HG02943 (cell line): ENCODE results near the gene KLHDC8B.

Experiments used
- ATAC-seq: cut with Tn5 transposase; IDR thresholded peaks from one replicate; pipeline ENCODE4 v1.9.1; 2021; ENCODE audit warnings: mild to moderate bottlenecking, low read depth, moderate library complexity; ENCODE audit not compliant: unreplicated experiment

KLHDC8B gene

DNA sequence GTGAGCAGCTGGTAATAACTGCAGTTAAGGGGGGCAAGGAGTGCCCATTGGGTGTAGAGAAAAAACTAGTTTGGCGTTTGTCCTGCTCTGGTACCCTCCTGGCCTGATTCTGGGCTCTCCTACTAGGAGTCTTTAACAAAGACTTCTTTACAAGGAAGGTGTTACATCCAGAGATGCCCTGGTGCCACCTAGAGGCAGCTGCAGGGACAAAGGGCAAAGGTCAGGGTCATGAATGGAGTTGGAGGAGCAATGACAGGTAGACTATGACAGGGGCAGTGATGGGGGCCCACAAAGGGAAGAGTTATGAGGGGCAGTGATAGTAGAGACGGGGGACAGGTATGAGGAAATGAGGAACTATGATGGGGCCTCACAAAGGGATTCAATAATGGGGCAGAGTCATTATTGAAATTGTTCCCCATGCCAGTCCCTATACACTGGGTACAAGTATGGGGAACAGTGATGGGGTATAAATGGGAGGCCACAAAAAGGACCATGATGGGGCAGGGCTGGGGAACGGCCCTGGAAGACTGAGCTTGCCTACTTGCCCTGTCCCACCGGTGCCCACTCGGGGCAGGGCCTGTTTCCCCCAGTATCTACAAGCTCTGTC lies 13.2 kb upstream of the KLHDC8B start:
- ATAC-seq = no peak

DNA sequence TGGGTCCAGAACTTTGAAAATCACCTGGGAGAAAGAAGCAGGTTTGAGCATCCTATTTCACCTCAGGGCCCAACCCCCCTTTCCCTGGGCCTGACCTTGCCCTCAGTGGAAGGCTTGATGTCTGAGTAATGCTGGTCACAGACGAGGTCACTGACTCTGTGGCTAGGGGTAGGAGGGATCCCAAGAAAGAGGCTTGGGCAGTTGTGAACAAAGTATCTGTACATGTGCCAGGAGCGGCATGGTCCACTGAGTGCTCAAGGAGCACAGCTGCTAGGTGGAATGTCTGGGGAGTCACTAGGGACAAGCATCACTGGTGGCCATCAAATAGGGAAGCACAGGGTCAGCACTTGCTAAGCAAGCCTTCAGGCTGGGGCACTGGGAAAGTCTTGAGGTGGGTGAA lies 12.6 kb upstream of the KLHDC8B start:
- no peak for ATAC-seq

DNA sequence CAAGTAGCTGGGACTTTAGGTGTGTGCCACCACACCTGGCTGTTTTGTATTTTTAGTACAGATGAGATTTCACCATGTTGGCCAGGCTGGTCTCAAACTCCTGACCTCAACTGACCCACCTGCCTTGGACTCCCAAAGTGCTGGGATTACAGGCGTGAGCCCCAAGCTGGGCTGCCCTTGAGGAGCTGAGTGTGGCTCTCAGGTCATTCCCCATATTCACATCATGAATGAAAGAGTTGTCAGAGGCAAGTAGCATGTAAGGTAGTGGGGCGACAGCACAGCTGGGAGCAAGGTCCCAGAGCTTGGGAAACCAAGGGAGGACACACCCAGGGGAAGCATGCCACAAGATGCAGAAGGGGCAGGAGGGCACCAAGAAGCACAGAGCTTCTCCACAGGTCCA lies 10.2 kb upstream of the KLHDC8B start:
- ATAC-seq = no peak

DNA sequence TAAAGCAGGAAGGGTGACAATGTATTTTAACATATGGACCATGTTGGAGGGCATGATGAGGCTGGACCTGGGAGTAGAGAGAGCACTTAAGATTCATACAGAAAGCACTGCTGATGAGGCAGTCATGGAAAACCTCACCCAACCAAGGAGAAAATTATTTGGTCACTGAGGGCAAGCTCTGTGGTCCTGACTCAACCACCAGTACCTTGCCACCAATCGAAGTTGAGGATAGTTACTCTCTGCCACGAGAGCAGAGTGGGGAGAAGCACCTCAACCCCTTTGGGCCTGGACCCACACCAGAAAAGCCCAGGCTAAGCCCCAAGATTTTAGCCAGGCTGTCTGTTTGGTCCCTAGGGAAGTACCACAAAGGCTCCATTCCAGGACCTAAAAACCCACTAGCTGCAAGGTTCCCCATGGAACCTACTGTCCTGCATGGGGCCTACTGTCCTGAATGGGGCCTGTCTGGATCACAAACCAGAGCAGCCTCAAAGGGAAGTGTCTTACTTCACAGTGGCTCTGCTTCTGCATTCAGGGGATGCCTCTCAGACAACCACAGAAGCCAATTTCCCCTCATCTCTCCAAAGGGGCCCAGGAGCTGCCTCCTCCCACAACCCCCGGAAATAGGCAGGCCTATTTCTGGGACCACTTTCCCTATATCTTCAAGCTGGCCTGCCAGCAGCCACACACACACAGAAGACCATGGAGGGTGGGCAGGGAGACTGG lies 9.4 kb upstream of the KLHDC8B start:
- ATAC-seq = no peak

DNA sequence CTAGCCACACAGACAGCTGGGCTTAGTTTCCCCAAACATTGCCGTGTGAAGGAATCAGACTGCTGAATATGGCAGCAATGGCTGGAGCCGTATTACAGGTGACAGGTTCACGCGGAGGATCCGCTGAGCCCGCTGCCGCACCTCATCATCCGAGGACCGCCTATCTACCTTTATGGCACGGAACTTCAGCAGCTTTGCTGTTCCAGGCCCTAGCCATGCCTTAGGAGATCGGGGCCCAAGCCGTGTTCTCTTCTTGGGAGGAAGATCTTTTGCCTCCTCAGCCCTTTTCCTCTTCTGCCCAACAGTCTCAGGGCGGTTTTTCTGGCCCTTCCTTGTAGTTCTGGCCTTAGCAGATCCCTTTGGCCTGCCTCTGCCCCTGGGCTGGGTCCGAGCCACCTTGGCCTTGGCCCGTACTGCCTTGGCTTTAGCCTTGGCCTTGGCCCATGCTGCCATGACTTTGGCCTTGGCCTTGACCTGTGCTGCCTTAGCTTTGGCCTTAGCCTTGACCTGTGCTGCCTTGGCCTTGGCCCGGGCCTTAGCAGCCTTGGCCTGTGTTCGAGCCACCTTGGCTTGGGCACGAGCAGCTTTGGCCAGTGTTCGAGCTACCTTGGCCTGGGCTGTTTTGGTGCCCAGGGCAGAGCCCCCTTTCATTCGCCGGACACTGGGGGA lies 8.5 kb upstream of the KLHDC8B start:
- no peak for ATAC-seq

DNA sequence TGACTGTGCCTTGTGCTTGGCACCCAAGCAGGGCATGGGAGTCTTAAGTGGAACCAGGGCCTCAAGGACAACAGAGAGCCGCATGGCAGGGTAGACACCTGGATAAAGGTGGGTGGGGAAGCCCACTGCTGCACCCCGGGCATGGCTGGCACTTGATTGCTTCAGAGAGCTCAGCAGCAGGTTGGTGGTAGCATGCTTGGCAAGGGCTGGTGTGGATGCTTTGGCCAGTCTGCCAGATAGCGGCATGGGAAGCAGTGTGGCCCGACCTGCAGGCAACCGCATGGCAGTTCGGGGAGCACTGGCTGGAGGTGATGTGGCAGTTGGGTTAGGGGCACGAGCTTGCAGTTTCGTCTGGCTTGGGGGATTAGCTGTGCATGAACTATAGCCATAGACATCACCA lies 7.8 kb upstream of the KLHDC8B start:
- ATAC-seq = no peak

DNA sequence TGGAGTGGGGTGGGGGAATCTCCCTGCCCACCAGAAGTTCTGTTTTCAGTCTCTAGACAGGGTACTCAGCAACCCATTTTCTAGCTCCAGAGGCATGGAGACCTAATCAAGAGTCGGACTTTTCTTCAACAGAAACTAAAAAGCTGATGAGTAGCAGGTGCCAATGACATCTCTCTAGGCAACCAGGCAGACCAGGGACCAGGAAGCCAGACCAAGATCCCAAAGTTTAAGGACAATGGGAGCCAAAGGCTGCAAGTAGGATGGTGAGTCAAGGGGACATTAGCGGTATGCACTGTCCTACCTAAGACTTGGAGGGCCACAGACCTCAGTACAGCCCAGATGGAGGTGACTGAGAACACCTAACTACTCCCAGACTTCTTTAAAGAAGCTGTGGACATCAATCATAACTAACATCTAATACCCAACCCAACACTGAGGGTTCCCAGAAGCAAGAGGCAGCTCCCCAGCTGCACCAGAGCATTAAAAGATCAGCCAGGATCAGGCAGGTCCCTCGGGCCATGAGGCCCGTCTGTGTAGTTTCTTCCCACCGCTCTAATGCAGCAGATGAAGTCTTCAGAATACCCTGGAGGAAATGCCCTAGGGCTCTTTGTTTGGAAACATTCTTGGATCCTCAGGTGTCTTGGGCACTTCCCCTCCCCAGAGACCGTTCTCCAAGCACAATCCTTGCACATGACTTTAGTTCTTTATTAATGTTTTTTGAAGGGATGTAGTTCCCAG lies 6.2 kb upstream of the KLHDC8B start:
- ATAC-seq = no peak

DNA sequence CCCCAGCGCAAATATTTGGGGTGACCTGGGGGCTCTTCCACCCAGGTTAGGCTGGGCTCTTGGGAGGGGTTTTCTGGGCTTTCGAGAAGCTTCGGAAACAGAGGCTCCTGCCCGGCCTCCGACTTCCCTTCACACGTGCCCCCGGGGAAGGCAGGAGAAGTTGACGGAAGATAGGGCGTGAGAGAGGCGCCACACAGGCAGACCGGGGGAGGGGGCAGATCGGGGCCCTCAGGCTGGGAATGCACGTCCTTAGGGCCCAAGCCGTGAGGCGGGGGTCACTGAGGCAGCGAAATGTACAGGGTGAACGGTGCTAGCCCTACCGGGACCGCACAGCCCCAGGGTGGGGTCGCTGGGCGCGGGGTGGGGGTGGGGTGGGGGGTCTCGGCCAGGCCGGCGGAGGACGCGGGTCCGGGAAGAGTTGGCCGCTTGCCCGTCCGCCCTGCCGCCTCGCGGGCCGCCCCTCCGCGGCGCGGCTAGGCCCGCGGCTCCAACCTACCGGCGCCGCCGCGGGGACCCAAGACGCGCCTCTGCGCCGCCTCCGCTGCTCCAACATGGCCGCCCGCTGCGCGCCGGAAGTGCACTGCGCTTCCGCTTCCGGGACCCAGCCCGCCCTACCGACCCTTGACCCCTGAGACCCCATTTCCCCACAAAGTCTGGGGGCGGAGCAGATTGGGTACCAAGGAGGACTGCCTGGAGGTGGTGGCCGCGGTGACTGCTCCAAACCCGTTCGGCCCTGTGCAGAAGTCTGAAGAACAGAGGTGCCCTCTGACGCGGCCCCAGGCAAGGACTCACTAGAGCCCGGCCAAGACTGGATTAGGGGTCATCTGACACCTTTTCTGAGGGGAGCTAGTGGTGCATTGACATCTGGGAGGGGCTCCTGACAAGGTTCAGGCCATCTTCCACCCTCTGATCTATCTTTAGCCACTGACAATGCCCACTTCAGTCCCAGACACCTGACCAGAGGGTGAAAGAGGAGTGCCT lies 5.3 kb upstream of the KLHDC8B start, which contains the start of gene CCDC71:
Gene CCDC71 (minus strand): TSS at position 561 of the 981 bp plus-strand sequence. CDS start 2,123 bp downstream, outside the sequence.
- ATAC-seq = peak; percentile 77

DNA sequence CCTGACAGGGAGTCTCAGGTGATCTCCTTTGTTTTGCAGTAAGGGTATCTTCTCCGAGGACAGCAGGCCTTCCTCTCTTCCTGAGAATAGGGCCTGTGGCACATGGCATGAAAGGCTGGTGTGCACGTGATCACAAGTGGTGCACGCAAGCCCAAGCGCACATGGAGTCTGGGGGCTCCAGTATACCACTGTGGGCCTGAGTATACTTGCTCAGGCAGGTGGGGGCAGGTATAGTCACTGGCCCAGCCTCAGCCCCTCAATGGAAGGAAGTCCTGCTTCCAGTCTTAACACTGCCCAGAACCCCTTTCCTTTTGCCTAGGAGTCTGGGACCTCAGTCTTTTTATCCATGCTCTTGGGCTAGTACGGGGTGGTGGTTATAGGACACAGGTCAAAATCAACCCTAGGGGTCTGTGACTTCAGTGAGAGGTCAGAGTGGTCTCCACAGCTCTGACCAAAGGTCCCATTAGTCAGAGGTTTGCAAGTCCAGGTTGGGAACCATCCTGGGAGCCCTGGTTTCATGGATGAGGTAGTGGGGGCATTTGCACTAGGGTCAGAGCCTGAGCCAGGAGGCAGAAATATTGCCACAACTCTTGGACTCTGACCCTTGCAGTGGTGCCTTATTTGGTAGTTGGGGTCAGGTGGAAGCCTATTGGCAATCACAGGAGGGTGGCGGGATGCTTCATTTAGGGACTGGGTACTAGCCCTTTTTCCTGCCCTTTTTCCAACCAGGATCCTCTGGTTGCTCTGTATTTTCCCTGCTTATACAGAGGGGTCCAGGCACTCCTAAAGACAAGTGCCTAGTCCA lies 4.4 kb upstream of the KLHDC8B start:
- ATAC-seq = no peak

DNA sequence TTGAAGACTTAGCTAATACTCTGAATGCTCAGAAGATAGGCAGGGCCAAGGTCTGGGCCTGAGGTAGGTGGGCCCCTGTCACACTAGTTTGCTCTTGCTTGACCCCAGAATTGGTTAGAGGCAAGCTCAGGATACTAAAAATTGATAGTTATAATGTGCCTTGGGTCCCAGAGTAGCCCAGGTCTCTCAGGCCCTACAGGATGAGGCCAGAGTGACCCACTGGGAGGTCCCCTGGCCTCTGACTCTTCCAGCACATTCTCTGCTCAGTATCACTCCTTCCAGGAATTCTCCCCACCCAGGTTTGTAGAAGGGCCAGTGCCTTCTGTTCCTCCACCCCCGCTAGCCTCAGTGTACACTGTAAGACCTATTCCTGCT lies 667 bp upstream of the KLHDC8B start:
- ATAC-seq = no peak

DNA sequence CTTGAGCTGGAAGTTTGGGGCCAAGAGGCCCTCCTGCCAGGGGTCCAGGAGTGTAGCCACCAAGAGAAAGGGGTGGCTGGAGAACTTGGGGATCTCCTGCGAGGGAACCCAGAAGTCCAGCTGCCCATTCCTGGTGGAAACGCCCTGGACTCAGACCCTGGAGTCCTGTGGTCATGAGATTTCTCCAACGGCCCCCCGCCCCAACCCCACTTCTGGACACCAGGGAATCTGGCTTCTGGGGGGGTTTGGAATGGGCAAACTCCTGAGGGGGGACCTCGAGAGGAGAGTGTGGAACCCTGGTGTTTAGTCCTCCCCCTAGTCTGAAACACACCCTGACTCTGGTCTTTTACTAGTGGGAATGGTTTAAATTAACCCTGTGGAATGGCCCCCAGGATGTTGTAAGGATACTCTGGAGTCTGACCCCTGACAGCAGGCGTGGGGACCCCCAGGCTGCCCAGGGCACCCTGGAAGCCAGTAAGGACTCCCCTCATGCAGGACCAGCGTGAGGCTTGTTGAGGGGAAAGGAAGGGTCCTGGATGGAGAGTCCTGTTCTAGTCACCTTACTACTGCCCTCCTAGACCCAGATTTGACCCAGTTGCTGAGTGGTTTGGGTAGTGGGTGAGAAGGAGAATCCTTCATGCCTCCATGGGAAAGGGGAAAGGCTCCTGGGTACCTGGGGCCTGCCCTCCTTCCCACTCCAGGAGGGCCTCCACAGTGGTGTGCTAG lies 540 bp downstream of the KLHDC8B start:
- ATAC-seq = no peak

DNA sequence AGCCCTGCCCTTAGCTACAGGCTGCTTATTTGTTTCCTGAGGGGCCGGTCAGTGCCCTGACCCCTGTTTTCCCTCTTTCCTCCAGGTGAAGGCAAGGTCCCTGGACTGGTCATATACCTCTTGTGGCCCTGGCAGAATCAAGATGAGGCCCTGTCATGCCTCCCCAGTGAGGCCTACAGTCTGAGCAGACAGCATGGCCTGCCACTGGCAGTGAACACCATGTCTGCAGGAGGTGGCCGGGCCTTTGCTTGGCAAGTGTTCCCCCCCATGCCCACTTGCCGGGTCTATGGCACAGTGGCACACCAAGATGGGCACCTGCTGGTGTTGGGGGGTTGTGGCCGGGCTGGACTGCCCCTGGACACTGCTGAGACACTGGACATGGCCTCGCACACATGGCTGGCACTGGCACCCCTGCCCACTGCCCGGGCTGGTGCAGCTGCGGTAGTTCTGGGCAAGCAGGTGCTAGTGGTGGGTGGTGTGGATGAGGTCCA lies 1.2 kb downstream of the KLHDC8B start:
- no peak for ATAC-seq

DNA sequence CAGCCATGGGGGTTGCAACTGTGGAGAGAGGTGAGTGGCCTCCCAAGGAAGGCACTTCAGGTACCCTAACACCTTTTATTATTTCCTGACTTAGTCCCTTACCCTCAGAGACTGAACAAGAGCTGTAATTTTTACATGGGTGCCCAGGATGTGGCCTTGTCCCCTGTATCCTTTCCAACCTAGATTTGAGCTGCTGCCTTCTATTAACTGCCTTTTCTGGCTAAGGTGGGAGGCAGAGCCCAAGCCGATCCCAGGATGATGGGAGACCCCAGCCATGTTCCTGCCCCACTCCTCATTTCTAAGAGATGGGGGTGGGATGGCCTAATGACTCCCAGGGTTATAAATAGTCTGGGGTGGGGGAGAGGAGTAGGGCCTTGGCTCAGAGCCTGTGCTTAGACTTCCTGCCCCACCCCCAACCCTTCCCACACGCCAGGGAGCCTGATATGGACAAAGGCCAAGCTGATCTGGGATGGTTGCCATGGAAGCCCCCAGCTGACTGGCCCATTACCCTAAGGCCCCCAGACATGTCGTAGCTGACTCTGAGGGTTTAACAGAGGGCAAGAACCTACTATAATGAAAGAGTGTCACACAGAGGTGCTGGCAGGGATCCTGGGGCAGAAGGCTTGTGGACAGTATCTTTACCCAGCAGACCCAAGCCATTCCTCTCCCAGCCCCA lies 1.9 kb downstream of the KLHDC8B start:
- no peak for ATAC-seq

DNA sequence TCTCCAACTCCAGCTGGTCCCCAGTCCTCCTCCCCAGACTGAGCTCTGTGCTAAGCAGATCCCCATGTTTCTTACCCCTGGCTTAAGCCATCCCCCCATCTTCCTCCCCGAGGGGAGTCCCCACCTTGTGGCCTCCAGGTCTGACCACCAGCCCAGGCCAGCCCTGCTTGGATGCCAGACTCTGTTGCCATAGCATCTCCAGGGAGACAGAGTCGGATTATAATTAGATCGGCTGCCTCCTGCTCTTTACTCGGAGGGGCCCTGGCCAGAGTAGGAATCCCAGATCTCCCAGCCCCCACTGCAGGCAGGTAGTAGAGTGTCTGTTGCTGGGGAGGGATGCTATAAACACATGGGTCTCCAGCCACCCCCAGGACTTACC lies 2.4 kb downstream of the KLHDC8B start:
- no peak for ATAC-seq

DNA sequence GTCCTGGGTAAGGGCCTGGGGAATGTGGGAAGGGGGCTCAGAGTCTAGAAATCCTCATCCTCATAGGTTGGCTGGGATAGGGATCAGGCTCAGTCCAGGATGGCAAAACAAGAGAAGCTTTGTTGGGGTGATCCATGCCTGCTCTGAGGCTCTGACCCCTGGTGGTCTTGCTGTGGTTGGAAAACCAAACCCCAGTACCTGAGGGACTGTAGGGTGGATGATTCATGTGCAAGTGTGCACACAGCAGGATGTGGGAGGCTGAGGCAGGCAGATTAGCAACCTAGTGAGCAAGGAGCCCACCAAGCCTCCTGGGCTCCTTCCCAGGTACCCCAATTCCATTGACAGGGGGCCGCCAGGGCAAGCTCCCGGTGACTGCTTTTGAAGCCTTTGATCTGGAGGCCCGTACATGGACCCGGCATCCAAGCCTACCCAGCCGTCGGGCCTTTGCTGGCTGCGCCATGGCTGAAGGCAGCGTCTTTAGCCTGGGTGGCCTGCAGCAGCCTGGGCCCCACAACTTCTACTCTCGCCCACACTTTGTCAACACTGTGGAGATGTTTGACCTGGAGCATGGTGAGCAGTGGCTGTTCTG lies 3.1 kb downstream of the KLHDC8B start:
- ATAC-seq = no peak

DNA sequence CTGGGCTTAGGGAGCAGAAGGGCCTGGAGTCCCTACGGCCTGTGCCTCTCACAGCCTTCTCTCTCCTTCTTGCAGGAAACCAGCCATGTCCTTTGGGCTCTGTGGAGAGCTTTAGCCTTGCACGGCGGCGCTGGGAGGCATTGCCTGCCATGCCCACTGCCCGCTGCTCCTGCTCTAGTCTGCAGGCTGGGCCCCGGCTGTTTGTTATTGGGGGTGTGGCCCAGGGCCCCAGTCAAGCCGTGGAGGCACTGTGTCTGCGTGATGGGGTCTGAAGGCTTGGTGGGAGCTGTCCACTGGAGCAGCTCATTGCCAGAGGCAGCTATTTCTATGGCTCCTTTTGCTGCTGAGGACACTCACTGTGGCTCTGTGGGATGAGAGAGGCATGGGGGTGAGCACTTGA lies 4.1 kb downstream of the KLHDC8B start:
- no peak for ATAC-seq

DNA sequence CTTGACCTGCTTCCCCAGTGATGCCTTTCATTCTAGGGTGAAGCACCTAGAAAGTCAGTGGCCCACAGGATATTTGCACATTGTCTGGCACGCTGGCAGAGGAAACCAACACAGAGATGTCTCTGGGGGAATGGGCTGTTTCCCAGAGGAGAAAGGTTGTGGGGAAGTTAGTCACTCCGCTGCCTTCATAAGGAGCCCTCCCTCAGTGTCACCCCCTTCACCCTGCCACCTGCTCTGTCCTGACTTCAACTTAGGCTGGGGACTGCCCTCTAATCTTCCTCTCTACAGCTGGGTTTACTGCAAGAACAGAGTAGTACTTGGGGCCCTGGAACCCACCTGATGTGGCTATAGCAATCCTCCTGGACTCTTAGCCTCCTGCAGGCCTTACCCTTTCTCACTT lies 5.7 kb downstream of the KLHDC8B start:
- ATAC-seq = no peak

DNA sequence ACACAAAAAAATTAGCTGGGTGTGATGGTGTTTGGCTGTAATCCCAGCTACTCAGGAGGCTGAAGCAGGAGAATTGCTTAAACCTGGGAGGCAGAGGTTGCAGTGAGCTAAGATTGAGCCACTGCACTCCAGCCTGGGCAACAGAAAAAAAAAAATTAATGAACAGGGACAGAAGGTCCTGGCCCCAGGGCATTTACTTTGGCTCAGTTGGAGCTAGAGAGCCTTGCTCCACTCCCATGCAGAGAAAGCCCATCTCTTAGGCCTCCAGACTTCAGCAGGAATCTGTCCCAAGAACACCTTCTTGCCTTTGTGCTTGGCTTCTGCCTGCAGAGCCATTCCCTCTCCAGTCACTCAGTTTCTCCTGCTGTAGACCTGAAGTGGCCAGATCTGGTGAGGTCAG lies 8.7 kb downstream of the KLHDC8B start:
- ATAC-seq = no peak
